NCI-H345 (cell line): Measurements from ENCODE around the gene PIGL.
"Not testable (repeated sequence)": the region's sequence is repeated elsewhere in the genome, so short reads cannot be mapped to it uniquely, and the experiment has no call there.

Experiments
- DNase-seq: peaks from one replicate; lab custom pipeline; 2025; lab: John Stamatoyannopoulos, UW

PIGL gene

GRCh38 chr17:16217002-16217635 is at the start of gene PIGL:
PIGL (plus strand) TSS chr17:16217210; CDS start chr17:16217227, 17 bp downstream.
- peak; percentile 86 for DNase-seq

- peak; percentile 21 for DNase-seq
Observed at GRCh38 chr17:16171613-16172012, 45.4 kb upstream of the PIGL start.

GRCh38 chr17:16178836-16179235 is 38.2 kb upstream of the PIGL start:
- no peak for DNase-seq

GRCh38 chr17:16181581-16181980 is 35.4 kb upstream of the PIGL start:
- no peak for DNase-seq

GRCh38 chr17:16187642-16188041 is 29.4 kb upstream of the PIGL start:
- DNase-seq: no peak

- no peak for DNase-seq
Observed at GRCh38 chr17:16189791-16190348, 27.1 kb upstream of the PIGL start.

- DNase-seq: no peak
Observed at GRCh38 chr17:16190703-16191360, 26.2 kb upstream of the PIGL start.

GRCh38 chr17:16191604-16192003 is 25.4 kb upstream of the PIGL start:
- DNase-seq: no peak

GRCh38 chr17:16194307-16194835 is 22.6 kb upstream of the PIGL start:
- DNase-seq: not testable (repeated sequence)

- no peak for DNase-seq
Observed at GRCh38 chr17:16197276-16197675, 19.7 kb upstream of the PIGL start.

GRCh38 chr17:16199093-16199492 is 17.9 kb upstream of the PIGL start:
- DNase-seq: no peak

GRCh38 chr17:16201693-16202131 is 15.3 kb upstream of the PIGL start:
- not testable (repeated sequence) for DNase-seq

GRCh38 chr17:16202554-16203500 is 14.2 kb upstream of the PIGL start:
- DNase-seq: not testable (repeated sequence)

GRCh38 chr17:16204763-16205162 is 12.2 kb upstream of the PIGL start:
- DNase-seq: not testable (repeated sequence)

- DNase-seq: no peak
Observed at GRCh38 chr17:16211590-16211989, 5.4 kb upstream of the PIGL start.

GRCh38 chr17:16212793-16213192 is 4.2 kb upstream of the PIGL start:
- no peak for DNase-seq

- no peak for DNase-seq
Observed at GRCh38 chr17:16214190-16215001, 2.6 kb upstream of the PIGL start.

GRCh38 chr17:16215002-16215272 is 2.1 kb upstream of the PIGL start:
- DNase-seq: peak; percentile 13

GRCh38 chr17:16215273-16215964 is 1.6 kb upstream of the PIGL start, which contains the start of gene NCOR1:
NCOR1 (minus strand) TSS chr17:16215534; CDS start chr17:16194569, 20,965 bp downstream.
- peak; percentile 87 for DNase-seq

- DNase-seq: peak; percentile 34
Observed at GRCh38 chr17:16215965-16216316, 1.1 kb upstream of the PIGL start.
